K562 (cell line): ENCODE results near the gene ALKBH2. TPM values are rescaled to one million over a fixed set of nuclear protein-coding genes. Genes with fewer than 3 reads are reported as not detected.

Experiments used
- ADNP ChIP-seq: fragments of 200-800 bp; sonication (Bioruptor generic); IDR thresholded peaks from 2 replicates; pipeline ENCODE4 v1.6.1; 2016; ENCODE audit warnings: missing genetic modification characterization, missing compliant biosample characterization
- C11orf30 ChIP-seq: fragments of 450-650 bp; IDR thresholded peaks from 2 replicates; pipeline ENCODE4 v1.6.1; 2016; ENCODE audit warnings: low read depth, mild to moderate bottlenecking
- CXXC5 ChIP-seq: fragments of 250-450 bp; sonication (Bioruptor Pico); IDR thresholded peaks from 2 replicates; pipeline ENCODE4 v1.8.0; 2022; ENCODE audit warnings: inconsistent platforms, mild to moderate bottlenecking, moderate library complexity
- FOXA1 ChIP-seq: fragments of 450-650 bp; IDR thresholded peaks from 2 replicates; pipeline ENCODE4 v1.6.1; 2016; ENCODE audit warnings: mild to moderate bottlenecking, borderline replicate concordance
- HMGN3 ChIP-seq: IDR thresholded peaks from 2 replicates; pipeline ENCODE4 v1.6.1; 2011; ENCODE audit warnings: borderline replicate concordance, low read depth, mild to moderate bottlenecking, mixed read lengths, low read length; ENCODE audit not compliant: insufficient read length; ENCODE audit errors: extremely low read depth
- KLF10 ChIP-seq: fragments of 250-450 bp; sonication (Bioruptor Pico); IDR thresholded peaks from 2 replicates; pipeline ENCODE4 v1.6.1; 2021; ENCODE audit warnings: matching md5 sums
- NFE2L1 ChIP-seq: fragments of 450-650 bp; IDR thresholded peaks from 2 replicates; pipeline ENCODE4 v1.6.1; 2016; ENCODE audit warnings: missing genetic modification characterization, low read depth, mild to moderate bottlenecking, missing compliant biosample characterization, moderate library complexity, borderline replicate concordance
- NR4A1 ChIP-seq, 2 experiments: fragments of 250-450 bp in 1 of 2; fragments of 450-650 bp in 1 of 2; sonication (Bioruptor Pico) in 1 of 2; IDR thresholded peaks; 2 replicates each; pipeline versions ENCODE4 v1.4.0 to v1.6.1; 2016 to 2020; ENCODE audit warnings: mild to moderate bottlenecking in 2 of 2, missing compliant biosample characterization in 1 of 2, missing genetic modification characterization in 1 of 2, moderate library complexity in 1 of 2
- RAD21 ChIP-seq, 2 experiments: fragments of 250-450 bp in 1 of 2; fragments of 450-650 bp in 1 of 2; sonication (Bioruptor Pico) in 1 of 2; formaldehyde crosslinking in 1 of 2; IDR thresholded peaks in 1 of 2; conservative IDR thresholded peaks in 1 of 2; 2 replicates each; pipeline versions ENCODE4 v1.4.0 to v1.8.0; 2020 to 2022; ENCODE audit warnings: mild to moderate bottlenecking in 2 of 2, moderate library complexity in 1 of 2
- RBM39 ChIP-seq: fragments of 200-400 bp; formaldehyde crosslinking; optimal IDR thresholded peaks from 2 replicates; pipeline ENCODE3; 2018; ENCODE audit warnings: low read depth, low read length
- RCOR1 ChIP-seq, 2 experiments: IDR thresholded peaks; 2 replicates each; pipeline ENCODE4 v1.6.1; 2012; ENCODE audit warnings: low read depth in 2 of 2, low read length in 2 of 2, borderline replicate concordance in 1 of 2, improper control_type of control experiment in 1 of 2
- SETDB1 ChIP-seq: IDR thresholded peaks from one replicate; pipeline ENCODE4 v1.6.1; 2012; ENCODE audit warnings: low read length, control low read depth, inconsistent platforms
- SREBF1 ChIP-seq: fragments of 150-350 bp; IDR thresholded peaks from 2 replicates; pipeline ENCODE4 v1.6.1; 2014; ENCODE audit warnings: antibody characterized with exemption, low read depth, low read length, borderline replicate concordance
- TAF15 ChIP-seq: fragments of 200-400 bp; formaldehyde crosslinking; IDR thresholded peaks from 2 replicates; pipeline ENCODE4 v1.6.1; 2017; ENCODE audit warnings: mild to moderate bottlenecking, low read depth, low read length, moderate library complexity
- TBP ChIP-seq: optimal IDR thresholded peaks from 2 replicates; pipeline ENCODE3; 2011; ENCODE audit warnings: low read depth, low read length, improper control_type of control experiment
- U2AF2 ChIP-seq: fragments of 200-400 bp; formaldehyde crosslinking; optimal IDR thresholded peaks from 2 replicates; pipeline ENCODE3; 2017; ENCODE audit warnings: low read depth, mild to moderate bottlenecking, low read length
- ZNF124 ChIP-seq: sonication (generic); formaldehyde crosslinking; IDR thresholded peaks from 2 replicates; pipeline ENCODE4 v1.8.1; 2022; ENCODE audit warnings: missing genetic modification reagents
- ZNF384 ChIP-seq: IDR thresholded peaks from 2 replicates; pipeline ENCODE4 v1.6.1; 2012; ENCODE audit warnings: low read depth, low read length, improper control_type of control experiment
- polyA plus RNA-seq, 8 experiments: library from polyadenylated mRNA; depleted of rRNA in 4 of 8; stranded (reverse) in 5 of 8; unstranded in 3 of 8; fragments of >200 nt; fragmentation: Nextera tagmentation in 2 of 8; fragmentation: Illumina TruSeq in 1 of 8; extraction: Ambion mirVana in 2 of 8; extraction: Trizol in 1 of 8; gene quantifications; 2 replicates each; pipeline versions ENCODE4 v1.2.1 to v1.2.3, GENCODE V29; 2011 to 2014; ENCODE audit warnings: inconsistent platforms in 1 of 8, missing spikeins in 1 of 8
- total RNA-seq, 7 experiments: library from RNA; depleted of rRNA in 6 of 7; stranded (reverse); fragments of >200 nt in 6 of 7; fragmentation: Illumina TruSeq in 2 of 7; extraction: Trizol in 2 of 7; gene quantifications; 2 replicates each; pipeline versions ENCODE4 v1.2.1 to v1.2.3, GENCODE V29; 2011 to 2021; ENCODE audit warnings: low replicate concordance in 1 of 7
- TF ChIP-seq, protein P1 (sequence below): fragments of 450-650 bp; IDR thresholded peaks from 2 replicates; pipeline ENCODE4 v1.6.1; 2017; ENCODE audit warnings: mild to moderate bottlenecking, moderate library complexity
- TF ChIP-seq, protein P2 (sequence below): fragments of 450-650 bp; conservative IDR thresholded peaks from 2 replicates; pipeline ENCODE4 v1.6.1; 2016; ENCODE audit warnings: missing genetic modification characterization, low read depth, mild to moderate bottlenecking, missing compliant biosample characterization, moderate library complexity
- TF ChIP-seq, protein P3 (sequence below): fragments of 250-450 bp; sonication (Bioruptor Pico); IDR thresholded peaks from 2 replicates; pipeline ENCODE4 v1.4.0; 2020; ENCODE audit warnings: mild to moderate bottlenecking, moderate library complexity

Gene ALKBH2
- total and polyA plus RNA-seq, 9 of the 15 experiments (the other 6 are each of a cell fraction or from before 2014, with no cell fraction given), result 5.9 to 56.1 (median 41.9) TPM

DNA sequence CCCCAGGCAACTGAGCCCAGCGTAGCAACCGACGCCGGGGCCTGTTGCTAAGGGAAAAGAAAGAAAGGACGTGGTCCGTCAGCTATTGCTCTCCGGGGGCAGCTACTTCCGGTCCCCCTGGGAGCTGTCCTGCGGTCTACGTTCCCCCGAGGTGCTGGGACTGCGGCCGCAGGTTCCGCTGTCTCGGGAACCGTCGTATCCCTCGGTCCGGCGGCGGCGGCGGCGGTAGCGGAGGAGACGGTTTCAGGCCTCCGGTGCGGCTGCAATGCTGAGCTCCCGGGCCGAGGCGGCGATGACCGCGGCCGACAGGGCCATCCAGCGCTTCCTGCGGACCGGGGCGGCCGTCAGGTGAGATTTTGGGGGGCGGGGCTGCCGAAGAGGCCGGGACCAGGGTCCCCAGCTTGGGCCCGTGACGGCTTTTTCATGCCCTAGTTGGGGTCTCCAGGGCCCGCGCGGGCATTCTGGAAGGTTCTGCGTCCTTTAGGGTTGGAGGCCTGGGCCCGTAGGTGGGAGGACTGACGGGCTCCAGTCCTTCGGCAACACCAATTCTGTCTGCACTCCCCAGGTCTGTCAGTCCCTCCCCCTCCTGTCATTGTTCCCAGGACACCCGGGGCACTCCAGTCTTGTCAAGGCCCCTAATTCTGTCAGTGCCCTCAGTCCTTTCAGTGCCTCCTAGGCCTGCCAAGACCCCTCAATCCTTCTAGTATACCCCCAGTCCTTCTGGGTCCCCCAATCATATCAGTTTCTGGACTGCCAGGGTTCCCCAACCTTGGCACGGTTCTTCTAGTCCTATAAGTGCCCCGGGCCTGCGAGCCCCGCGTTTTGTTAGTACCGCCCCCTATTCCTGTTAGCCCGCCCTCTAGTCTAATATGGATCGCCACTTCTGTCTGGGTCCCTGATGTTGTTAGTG is 40.6 kb downstream of the ALKBH2 start, which contains the start of gene USP30 (continued):
- no peak for TF ChIP-seq FOXA1
- TF ChIP-seq RAD21 (CRISPR knock-in tag; conservative IDR thresholded peaks at IDR 0.05 in 1 of 2, IDR thresholded peaks at IDR 0.05 in 1 of 2), result no peak
- TF ChIP-seq SREBF1, result no peak
- no peak for TF ChIP-seq ADNP (tag)
- TF ChIP-seq HMGN3, result peak; percentile 33
- TF ChIP-seq ZNF124 (CRISPR knock-in tag), result no peak
- no peak for TF ChIP-seq SETDB1
- TF ChIP-seq RCOR1 (IDR thresholded peaks at IDR 0.05; ENCODE audit: borderline replicate concordance in 1 of 2, low read depth in 2 of 2, low read length in 2 of 2), result peak in 1 of 2 experiments; percentile 68; a peak in 2 of 4 replicates
- peak; percentile 70 for TF ChIP-seq CXXC5 (CRISPR knock-in tag)
- peak; percentile 97 for TF ChIP-seq C11orf30
- TF ChIP-seq, protein P1, sequence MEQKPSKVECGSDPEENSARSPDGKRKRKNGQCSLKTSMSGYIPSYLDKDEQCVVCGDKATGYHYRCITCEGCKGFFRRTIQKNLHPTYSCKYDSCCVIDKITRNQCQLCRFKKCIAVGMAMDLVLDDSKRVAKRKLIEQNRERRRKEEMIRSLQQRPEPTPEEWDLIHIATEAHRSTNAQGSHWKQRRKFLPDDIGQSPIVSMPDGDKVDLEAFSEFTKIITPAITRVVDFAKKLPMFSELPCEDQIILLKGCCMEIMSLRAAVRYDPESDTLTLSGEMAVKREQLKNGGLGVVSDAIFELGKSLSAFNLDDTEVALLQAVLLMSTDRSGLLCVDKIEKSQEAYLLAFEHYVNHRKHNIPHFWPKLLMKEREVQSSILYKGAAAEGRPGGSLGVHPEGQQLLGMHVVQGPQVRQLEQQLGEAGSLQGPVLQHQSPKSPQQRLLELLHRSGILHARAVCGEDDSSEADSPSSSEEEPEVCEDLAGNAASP, result no peak
- no peak for TF ChIP-seq NR4A1 (CRISPR knock-in tag; IDR thresholded peaks at IDR 0.05)
- TF ChIP-seq NR4A1 (tag; IDR thresholded peaks at IDR 0.05), result 0 out of 2 replicates have a peak, but pooled peaks have one; percentile 50
- TF ChIP-seq TAF15, result no peak
- TF ChIP-seq, protein P2, sequence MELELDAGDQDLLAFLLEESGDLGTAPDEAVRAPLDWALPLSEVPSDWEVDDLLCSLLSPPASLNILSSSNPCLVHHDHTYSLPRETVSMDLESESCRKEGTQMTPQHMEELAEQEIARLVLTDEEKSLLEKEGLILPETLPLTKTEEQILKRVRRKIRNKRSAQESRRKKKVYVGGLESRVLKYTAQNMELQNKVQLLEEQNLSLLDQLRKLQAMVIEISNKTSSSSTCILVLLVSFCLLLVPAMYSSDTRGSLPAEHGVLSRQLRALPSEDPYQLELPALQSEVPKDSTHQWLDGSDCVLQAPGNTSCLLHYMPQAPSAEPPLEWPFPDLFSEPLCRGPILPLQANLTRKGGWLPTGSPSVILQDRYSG (tag), result no peak; the same call in 1 of the 2 replicates
- peak; percentile 93 for TF ChIP-seq RBM39
- peak; percentile 78 for TF ChIP-seq TBP
- TF ChIP-seq U2AF2, result no peak
- 0 out of 2 replicates have a peak, but pooled peaks have one; percentile 44 for TF ChIP-seq ZNF384
- no peak for TF ChIP-seq NFE2L1 (tag)
- no peak for TF ChIP-seq KLF10
- TF ChIP-seq, protein P3, sequence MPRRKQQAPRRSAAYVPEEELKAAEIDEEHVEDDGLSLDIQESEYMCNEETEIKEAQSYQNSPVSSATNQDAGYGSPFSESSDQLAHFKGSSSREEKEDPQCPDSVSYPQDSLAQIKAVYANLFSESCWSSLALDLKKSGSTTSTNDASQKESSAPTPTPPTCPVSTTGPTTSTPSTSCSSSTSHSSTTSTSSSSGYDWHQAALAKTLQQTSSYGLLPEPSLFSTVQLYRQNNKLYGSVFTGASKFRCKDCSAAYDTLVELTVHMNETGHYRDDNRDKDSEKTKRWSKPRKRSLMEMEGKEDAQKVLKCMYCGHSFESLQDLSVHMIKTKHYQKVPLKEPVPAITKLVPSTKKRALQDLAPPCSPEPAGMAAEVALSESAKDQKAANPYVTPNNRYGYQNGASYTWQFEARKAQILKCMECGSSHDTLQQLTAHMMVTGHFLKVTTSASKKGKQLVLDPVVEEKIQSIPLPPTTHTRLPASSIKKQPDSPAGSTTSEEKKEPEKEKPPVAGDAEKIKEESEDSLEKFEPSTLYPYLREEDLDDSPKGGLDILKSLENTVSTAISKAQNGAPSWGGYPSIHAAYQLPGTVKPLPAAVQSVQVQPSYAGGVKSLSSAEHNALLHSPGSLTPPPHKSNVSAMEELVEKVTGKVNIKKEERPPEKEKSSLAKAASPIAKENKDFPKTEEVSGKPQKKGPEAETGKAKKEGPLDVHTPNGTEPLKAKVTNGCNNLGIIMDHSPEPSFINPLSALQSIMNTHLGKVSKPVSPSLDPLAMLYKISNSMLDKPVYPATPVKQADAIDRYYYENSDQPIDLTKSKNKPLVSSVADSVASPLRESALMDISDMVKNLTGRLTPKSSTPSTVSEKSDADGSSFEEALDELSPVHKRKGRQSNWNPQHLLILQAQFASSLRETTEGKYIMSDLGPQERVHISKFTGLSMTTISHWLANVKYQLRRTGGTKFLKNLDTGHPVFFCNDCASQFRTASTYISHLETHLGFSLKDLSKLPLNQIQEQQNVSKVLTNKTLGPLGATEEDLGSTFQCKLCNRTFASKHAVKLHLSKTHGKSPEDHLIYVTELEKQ, result no peak
